SHP77 treated with DMSO at 0.1 percent for 48 hours (cell line): Measurements from ENCODE around the gene IFNA5.

ENCODE experiments used
- DNase-seq: peaks from one replicate; lab custom pipeline; 2025; lab: John Stamatoyannopoulos, UW

IFNA5 gene

GRCh38 chr9:21305213-21305612 lies at the start of gene IFNA5:
Gene IFNA5, minus strand, starts transcription at chr9:21305313. Its CDS starts 57 bp downstream, at chr9:21305256.
- no peak for DNase-seq

- no peak for DNase-seq
These were observed 45.7 kb upstream of the IFNA5 start, which contains the start of gene IFNA6 for GRCh38 chr9:21350787-21351186. Gene IFNA6, minus strand, starts transcription at chr9:21350887. Its CDS starts 0 bp downstream, at chr9:21350887.

DNA sequence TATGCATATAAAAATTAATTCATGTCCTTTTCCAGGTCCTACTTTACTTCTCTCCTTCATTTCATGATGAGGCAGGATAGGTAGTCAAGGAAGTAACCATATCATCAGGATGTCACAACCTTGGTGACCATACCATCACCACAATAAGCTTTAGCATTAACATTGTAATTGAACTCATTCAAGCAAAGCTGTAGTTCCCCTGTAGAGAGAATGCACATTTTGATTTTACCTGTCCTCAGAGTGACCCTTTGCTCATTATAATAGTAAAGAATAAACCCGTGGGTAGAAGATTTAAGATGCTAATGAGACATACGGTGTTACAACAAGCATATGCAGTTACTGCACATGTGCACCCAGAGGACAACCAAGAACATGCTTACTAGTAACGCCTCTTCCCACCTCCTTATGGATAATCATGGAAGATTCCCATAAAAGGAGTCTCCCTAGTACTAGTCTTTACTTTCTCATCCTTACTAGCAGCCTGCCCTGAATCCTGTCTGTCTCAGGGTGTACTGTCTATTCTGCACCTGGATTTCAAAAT lies 43.4 kb upstream of the IFNA5 start:
- no peak for DNase-seq

DNA sequence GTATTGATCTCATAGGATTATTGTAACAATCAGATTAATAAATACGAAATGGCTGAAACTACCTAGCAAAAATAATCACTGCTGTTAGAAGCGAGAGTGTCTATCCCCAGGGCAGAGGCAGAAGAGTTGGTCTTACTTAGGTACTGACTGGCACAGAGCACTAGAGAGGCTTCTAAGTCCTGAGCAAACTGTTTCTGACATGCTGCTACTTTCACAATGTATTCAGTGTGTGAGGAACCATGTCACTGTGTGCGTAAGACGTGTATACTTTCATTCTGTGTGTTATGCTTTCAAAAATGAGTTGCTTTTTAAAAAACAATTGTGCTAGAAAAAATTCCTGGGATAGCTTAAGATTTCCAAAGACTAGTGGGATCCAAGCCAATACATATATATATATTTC lies 35.6 kb upstream of the IFNA5 start:
- no peak for DNase-seq

- DNase-seq, result no peak
These were observed 31.3 kb upstream of the IFNA5 start for GRCh38 chr9:21336457-21336856.

DNA sequence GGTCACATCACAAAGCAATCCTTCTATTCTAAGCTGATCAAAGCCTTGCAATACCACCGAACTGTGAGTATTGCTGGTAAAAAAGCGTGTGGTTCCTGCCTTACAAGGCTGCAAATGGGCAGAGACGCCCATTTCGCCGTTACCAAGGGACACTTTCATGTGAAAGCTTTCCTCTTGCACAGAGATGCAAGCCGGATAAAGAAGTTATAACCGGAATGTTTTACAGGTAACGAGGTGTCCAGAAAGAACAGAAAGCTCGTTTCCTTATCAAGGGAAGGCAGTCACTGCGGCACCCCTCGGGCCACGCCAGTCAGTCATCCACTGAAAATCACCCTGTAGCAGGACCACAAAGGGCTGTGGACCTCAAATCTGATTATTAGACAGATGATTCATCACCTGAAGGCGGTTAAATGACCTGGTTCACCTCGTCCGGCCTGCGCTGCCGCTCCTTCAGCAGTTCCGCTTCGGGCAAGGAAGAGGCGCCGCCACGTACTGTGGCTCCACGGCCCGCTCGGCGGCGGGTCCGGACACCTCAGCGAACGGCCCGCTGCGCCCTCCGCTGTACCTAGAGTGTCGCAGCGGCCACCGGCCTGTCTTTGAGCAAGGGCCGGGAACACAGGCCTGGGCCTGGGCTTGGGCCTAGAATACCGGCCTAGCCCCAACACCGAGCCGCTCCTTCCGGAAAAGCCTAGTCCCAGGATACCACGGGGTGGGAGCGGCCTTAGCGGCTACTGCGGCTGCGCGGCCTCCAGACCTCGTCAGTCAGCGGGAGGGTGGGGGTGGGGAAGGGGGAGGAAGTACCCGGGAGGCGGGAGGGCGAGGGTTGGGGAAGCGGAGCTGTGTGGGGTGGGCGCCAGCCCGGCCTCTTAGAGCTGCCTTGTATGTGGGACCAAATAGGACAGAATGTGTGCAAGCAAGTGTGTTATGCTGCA lies 29.9 kb upstream of the IFNA5 start, which contains the start of gene KLHL9:
KLHL9 (minus strand) TSS at position 704 of the 932 bp plus-strand sequence; CDS start at position 159, 545 bp downstream.
- DNase-seq, result no peak

DNA sequence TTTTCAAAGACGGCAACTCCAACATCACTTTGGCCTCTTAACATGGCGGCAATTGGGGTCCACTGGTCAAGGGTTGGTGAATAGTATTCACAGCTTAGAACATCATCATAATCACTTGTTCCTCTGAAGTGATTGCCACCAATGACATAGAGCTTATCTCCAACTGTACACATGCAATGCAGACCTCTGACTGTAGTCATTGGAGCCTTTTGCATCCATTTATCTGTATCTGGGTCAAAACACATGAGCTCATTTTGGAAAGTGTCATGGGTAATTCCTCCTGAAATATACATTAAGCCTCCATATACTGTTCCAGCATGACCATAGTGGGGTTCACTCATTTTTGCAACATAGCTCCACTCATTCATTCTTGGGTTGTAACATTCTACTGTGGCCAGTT lies 28.1 kb upstream of the IFNA5 start:
- DNase-seq, result no peak

DNA sequence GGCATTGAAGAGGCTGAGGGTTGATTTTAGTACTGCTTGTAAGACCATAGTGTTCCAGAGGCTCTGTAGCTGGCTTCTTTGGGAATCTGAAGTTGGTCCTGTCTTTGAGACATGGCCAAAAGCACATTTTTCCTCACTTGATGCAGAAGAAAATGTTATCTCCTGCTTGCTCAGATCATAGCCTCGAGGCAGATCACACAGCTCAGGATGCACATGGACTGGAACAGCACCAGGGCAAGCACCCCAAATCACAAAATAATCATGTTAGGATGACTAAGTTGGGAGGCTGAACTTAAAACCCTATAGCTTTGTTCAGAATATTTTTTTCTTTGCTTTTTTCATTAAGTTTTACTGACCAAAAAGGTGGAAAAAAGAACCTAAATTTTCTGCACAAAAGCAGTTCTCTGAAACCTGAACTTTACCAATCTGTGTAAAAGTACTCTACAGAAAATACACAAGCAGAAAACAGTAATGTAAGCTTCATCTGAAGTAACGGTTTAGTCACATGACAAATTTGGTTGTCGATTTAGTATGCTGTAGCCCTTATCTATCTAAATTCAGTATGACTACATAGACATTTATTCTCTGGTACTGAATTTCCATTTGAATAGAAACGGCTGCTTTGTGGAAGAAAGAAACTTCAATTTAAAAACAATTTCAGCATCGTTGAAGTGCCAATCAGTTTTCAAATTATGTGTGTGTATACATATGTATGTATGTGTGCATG lies 26.7 kb upstream of the IFNA5 start:
- no peak for DNase-seq

- DNase-seq, result no peak
These were observed 21.5 kb upstream of the IFNA5 start for GRCh38 chr9:21326526-21327139.

DNA sequence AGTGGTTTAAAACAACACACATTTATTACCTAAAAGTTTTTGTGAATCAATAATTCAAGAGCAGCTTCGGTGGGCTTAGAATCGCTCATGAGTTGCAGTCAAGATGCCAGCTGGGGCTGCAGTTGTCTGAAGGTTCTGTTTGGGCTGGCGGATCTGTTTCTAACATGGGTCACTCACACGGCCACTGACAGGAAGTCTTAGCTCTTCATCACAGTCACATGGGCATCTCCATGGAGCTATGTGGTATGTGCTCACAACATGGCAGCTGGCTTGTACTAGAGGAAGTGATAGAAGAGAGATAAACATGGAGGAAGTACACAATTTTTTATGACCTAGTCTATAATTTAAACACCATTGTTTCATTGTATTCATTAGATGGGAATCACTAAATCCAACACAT lies 18.9 kb upstream of the IFNA5 start:
- DNase-seq, result no peak

GRCh38 chr9:21322911-21323461 lies 17.9 kb upstream of the IFNA5 start:
- DNase-seq, result no peak

DNA sequence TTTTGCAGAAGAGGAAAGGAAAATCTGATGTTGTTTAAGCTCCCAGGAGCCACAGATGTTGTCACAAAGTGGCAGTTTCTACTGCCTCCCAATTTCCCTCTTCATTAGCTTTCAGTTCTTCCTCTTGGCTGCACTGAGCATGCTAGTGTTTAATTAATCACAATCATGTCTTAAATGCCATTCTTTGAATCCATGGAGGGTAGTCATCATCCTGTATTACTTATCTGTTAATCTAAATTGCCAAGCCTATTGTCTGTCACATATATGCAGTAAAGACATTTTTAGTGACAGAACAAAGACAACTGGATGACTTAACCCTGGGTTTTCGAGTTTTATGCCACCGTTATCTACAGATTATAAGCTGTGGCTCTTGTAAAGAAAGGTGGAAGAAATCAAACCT lies 15.4 kb upstream of the IFNA5 start:
- no peak for DNase-seq

DNA sequence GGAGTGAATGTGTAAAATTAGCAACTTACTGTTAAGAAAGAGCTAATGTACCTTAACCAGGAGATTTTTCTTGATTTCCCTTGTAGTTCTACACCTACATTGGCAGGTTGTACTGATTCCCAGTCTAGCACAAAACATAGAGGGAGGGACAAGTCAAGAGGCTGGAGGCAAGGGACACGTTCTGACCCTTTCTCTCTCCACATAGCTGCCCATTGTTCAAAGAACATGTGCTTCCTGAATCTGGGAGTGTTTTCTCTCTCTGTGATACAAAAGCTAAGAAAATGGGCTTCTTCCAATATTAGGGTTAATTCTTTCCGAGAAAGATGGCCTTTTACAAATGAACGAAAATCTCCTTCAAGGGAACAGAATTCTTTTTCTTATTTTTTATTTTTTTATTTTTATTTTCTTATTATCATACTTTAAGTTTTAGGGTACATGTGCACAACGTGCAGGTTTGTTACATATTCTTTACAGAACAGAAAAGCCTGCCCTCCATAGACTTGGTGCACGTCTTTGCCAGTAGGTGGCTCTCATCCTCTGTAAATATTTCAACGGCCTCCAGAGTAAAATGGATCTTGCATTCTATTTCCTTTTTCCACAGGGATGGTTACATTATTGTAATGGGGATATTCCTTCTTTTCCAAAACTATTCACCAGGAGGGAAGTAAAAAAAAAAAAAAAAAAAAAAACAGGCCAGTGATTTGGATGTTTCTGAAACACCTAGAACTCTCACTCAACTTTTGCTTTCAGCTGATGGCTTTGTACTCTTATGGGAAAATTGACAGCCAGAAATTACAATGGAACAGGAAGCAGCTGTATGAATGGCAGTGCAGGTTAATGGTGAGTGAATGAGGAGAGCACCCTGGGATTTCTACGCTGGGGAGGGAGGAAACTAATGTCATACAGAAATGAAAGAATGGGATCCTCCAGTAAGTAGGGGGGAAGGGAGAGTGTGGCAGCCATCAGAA lies 13.1 kb upstream of the IFNA5 start:
- DNase-seq, result no peak

DNA sequence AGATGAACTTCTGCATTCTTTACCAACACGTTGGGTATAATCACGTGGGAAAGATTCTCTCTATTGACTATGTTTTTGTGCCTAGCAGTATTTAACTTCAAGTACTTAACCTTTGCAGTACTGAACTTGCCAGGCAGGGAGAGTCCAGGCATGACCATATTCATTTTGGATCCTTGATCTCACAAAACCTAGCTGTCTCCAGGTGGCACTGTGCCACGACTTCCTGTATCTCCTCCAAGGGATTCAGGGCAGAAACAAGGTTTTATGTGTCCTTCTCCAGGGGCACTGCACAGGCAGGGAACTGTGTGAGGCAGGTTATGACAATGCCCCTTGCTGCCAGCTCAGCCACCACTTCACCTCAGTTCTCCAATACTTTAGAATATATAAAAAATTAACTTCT lies 11.7 kb upstream of the IFNA5 start:
- DNase-seq, result no peak

- no peak for DNase-seq
These were observed 11.1 kb upstream of the IFNA5 start for GRCh38 chr9:21316032-21316842.

DNA sequence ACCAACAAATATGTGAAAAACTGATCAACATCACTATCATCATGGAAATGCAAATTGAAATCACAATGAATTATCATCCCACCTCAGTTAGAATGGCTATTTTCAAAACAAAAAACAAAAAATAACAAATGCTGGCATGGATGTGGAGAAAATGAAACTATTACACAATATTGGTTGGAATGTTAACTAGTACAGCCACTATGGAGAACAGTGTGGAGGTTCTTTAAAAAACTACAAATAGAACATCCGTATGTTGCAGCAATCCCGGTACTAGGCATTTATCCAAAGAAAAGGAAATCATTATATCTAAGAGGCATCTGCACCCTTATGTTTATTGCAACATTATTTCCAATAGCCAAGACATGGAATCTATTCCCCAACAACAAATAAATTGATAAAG lies 9.0 kb upstream of the IFNA5 start:
- no peak for DNase-seq

GRCh38 chr9:21311889-21312288 lies 6.8 kb upstream of the IFNA5 start:
- DNase-seq, result no peak

- no peak for DNase-seq
These were observed 9.1 kb downstream of the IFNA5 start for GRCh38 chr9:21295992-21296391.

DNA sequence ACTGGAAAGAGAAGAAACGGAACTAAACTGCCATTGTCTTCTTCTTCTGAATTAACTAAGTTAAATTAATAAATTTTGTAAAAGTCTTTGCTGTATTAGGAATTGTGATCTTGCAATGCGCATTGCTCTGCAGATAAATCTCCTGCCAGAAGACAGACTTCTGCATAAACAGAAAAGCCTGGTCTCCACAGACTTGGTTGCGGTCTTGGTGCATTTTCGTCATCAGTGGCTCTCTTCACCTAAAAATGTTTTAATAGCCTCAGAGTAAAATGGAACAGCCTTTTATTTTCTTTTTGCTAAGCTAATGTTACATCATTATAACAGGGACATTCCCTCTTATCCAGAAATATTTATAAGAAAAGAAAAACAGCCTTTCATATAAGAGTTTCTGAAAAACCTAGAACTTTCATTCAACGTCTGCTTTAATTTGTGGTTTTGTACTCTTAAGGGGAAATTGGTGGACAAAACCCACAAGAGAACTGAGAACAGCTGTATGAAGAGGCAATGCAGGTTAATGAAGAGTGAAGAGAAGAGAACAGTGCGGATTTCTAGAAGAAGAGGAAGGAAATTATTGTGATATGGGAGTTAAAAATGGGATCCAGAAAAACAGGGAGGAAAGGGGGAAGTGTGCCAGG lies 10.1 kb downstream of the IFNA5 start:
- DNase-seq, result no peak
